ENCODE results near the gene AUTS2. TPM values are rescaled to one million over a fixed set of nuclear protein-coding genes. Genes with fewer than 3 reads are reported as not detected.

AUTS2 gene
- total and polyA plus RNA-seq, 2 experiments from 2014 or later, result 32.0 to 91.0 TPM

DNA sequence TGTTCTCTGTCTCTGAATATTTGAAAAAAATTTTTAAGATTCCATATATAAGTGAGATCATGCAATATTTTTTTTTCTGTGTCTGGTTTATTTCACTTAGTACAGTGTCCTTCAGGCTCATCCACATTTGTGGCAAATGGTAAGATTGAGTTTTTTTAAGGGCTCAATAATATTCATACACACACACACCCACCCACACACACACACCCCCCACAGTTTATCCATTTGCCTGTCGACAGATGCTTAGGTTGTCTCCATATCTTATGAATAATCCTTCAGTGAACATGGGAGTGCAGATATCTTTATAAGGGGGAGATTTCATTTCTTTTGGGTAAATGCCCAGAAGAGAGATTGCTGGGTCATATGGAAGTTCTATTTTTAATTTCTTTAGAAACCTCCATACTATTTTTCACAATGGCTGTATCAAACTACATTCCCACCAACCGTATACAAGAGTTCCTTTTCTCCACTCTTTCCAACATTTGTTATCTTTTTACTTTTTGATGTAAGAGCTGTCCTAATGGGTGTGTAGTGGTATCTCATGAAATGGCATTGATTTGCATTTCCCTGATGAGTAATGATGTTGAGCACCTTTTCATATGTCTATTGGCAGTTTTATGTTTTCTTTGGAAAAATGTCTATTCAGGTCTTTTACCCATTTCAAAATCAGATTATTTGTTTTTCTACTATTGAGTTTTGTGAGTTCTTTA, 35.0 kb downstream of the AUTS2 start:
- no peaks in the 10 kb centered on the region for H3F3A ChIP-seq (replicated peaks; ENCODE audit: low read depth)
- H3K27me3 ChIP-seq (ENCODE audit: insufficient read depth), result peaks cover 35% of the 10 kb centered on the region
- H3K27ac Mint-ChIP-seq, result no peak overlapping the region
- no peaks in the 10 kb centered on the region for H3K36me3 ChIP-seq (ENCODE audit: insufficient read depth)
- DNase-seq (ENCODE audit: low spot score) (no peak), ATAC-seq (no peak)
- no peaks in the 10 kb centered on the region for H3K27me3 Mint-ChIP-seq (ENCODE audit: insufficient read depth, low read depth, poor library complexity)
- no peak overlapping the region for H3K4me3 Mint-ChIP-seq
- no peak overlapping the region for H3K4me2 ChIP-seq
- H2AFZ ChIP-seq, result no peak overlapping the region
- H4K20me1 ChIP-seq (replicated peaks; ENCODE audit: insufficient read depth), result peaks cover 5% of the 10 kb centered on the region; the same call in 1 of the 2 replicates
- no peaks in the 10 kb centered on the region for H3K9me2 ChIP-seq (ENCODE audit: insufficient read depth)
- peaks cover 22% of the 10 kb centered on the region for H3K4me1 Mint-ChIP-seq
- H3K36me3 Mint-ChIP-seq (ENCODE audit: low read depth), result no peaks in the 10 kb centered on the region
- H3K4me1 ChIP-seq (ENCODE audit: insufficient read depth), result peaks cover 7% of the 10 kb centered on the region; the same call in 1 of the 2 replicates
- H3K4me3 ChIP-seq, result no peak overlapping the region
- H3K9me3 Mint-ChIP-seq, result no peaks in the 10 kb centered on the region
- 0 out of 2 replicates have a peak, but pooled peaks cover 11% of the 10 kb centered on the region for H3K79me2 ChIP-seq (replicated peaks; ENCODE audit: insufficient read depth)
- no peak for TF ChIP-seq CREB1 (CRISPR knock-in tag; IDR thresholded peaks at IDR 0.05; ENCODE audit: low read depth)
- TF ChIP-seq ZNF331 (CRISPR knock-in tag; IDR thresholded peaks at IDR 0.05; ENCODE audit: low read depth), result no peak
- TF ChIP-seq, protein P1, sequence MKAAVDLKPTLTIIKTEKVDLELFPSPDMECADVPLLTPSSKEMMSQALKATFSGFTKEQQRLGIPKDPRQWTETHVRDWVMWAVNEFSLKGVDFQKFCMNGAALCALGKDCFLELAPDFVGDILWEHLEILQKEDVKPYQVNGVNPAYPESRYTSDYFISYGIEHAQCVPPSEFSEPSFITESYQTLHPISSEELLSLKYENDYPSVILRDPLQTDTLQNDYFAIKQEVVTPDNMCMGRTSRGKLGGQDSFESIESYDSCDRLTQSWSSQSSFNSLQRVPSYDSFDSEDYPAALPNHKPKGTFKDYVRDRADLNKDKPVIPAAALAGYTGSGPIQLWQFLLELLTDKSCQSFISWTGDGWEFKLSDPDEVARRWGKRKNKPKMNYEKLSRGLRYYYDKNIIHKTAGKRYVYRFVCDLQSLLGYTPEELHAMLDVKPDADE (IDR thresholded peaks at IDR 0.05), result no peak
- TF ChIP-seq, protein P2, sequence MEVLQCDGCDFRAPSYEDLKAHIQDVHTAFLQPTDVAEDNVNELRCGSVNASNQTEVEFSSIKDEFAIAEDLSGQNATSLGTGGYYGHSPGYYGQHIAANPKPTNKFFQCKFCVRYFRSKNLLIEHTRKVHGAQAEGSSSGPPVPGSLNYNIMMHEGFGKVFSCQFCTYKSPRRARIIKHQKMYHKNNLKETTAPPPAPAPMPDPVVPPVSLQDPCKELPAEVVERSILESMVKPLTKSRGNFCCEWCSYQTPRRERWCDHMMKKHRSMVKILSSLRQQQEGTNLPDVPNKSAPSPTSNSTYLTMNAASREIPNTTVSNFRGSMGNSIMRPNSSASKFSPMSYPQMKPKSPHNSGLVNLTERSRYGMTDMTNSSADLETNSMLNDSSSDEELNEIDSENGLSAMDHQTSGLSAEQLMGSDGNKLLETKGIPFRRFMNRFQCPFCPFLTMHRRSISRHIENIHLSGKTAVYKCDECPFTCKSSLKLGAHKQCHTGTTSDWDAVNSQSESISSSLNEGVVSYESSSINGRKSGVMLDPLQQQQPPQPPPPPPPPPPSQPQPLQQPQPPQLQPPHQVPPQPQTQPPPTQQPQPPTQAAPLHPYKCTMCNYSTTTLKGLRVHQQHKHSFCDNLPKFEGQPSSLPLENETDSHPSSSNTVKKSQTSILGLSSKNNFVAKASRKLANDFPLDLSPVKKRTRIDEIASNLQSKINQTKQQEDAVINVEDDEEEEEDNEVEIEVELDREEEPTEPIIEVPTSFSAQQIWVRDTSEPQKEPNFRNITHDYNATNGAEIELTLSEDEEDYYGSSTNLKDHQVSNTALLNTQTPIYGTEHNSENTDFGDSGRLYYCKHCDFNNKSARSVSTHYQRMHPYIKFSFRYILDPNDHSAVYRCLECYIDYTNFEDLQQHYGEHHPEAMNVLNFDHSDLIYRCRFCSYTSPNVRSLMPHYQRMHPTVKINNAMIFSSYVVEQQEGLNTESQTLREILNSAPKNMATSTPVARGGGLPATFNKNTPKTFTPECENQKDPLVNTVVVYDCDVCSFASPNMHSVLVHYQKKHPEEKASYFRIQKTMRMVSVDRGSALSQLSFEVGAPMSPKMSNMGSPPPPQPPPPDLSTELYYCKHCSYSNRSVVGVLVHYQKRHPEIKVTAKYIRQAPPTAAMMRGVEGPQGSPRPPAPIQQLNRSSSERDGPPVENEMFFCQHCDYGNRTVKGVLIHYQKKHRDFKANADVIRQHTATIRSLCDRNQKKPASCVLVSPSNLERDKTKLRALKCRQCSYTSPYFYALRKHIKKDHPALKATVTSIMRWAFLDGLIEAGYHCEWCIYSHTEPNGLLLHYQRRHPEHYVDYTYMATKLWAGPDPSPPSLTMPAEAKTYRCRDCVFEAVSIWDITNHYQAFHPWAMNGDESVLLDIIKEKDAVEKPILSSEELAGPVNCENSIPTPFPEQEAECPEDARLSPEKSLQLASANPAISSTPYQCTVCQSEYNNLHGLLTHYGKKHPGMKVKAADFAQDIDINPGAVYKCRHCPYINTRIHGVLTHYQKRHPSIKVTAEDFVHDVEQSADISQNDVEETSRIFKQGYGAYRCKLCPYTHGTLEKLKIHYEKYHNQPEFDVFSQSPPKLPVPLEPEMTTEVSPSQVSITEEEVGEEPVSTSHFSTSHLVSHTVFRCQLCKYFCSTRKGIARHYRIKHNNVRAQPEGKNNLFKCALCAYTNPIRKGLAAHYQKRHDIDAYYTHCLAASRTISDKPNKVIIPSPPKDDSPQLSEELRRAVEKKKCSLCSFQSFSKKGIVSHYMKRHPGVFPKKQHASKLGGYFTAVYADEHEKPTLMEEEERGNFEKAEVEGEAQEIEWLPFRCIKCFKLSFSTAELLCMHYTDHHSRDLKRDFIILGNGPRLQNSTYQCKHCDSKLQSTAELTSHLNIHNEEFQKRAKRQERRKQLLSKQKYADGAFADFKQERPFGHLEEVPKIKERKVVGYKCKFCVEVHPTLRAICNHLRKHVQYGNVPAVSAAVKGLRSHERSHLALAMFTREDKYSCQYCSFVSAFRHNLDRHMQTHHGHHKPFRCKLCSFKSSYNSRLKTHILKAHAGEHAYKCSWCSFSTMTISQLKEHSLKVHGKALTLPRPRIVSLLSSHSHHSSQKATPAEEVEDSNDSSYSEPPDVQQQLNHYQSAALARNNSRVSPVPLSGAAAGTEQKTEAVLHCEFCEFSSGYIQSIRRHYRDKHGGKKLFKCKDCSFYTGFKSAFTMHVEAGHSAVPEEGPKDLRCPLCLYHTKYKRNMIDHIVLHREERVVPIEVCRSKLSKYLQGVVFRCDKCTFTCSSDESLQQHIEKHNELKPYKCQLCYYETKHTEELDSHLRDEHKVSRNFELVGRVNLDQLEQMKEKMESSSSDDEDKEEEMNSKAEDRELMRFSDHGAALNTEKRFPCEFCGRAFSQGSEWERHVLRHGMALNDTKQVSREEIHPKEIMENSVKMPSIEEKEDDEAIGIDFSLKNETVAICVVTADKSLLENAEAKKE (CRISPR knock-in tag; IDR thresholded peaks at IDR 0.05), result no peak
- TF ChIP-seq, protein P3, sequence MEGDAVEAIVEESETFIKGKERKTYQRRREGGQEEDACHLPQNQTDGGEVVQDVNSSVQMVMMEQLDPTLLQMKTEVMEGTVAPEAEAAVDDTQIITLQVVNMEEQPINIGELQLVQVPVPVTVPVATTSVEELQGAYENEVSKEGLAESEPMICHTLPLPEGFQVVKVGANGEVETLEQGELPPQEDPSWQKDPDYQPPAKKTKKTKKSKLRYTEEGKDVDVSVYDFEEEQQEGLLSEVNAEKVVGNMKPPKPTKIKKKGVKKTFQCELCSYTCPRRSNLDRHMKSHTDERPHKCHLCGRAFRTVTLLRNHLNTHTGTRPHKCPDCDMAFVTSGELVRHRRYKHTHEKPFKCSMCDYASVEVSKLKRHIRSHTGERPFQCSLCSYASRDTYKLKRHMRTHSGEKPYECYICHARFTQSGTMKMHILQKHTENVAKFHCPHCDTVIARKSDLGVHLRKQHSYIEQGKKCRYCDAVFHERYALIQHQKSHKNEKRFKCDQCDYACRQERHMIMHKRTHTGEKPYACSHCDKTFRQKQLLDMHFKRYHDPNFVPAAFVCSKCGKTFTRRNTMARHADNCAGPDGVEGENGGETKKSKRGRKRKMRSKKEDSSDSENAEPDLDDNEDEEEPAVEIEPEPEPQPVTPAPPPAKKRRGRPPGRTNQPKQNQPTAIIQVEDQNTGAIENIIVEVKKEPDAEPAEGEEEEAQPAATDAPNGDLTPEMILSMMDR (conservative IDR thresholded peaks at IDR 0.05; ENCODE audit: low read depth in 2 of 2), result no peak
- no peak for TF ChIP-seq ZNF114 (CRISPR knock-in tag; IDR thresholded peaks at IDR 0.05)
- no peak for TF ChIP-seq EZH2 (IDR thresholded peaks at IDR 0.05; ENCODE audit: low read depth, unreplicated experiment)
- no peak overlapping the region for H3K27ac ChIP-seq (ENCODE audit: low read depth)

All from GM23338 (cell line).